Transverse colon (tissue), 4 donors: ENCODE measurements around the gene IFITM10. TPM values are rescaled to one million over a fixed set of nuclear protein-coding genes. Genes with fewer than 3 reads are reported as not detected.

Source experiments
- DNase-seq: peaks from one replicate; pipeline ENCODE4 v3.0.0-alpha.2; 2019
- H3K27ac ChIP-seq, 4 donors: fragments of 200-600 bp; sonication (generic); 2 replicates each; pipeline ENCODE4 v1.5.1; 2016 to 2018; ENCODE audit warnings: inconsistent platforms in 4 of 4
- H3K27me3 ChIP-seq: fragments of 200-600 bp; sonication (generic); 2 replicates; pipeline ENCODE4 v1.5.1; 2017; ENCODE audit warnings: inconsistent platforms
- H3K36me3 ChIP-seq, 4 donors: fragments of 200-600 bp; sonication (generic); 2 replicates each; pipeline ENCODE4 v1.5.1; 2017 to 2019; ENCODE audit warnings: inconsistent platforms in 4 of 4
- H3K4me1 ChIP-seq, 4 donors: fragments of 200-600 bp; sonication (generic); 2 replicates each; pipeline ENCODE4 v1.5.1; 2017 to 2020; ENCODE audit warnings: inconsistent platforms in 4 of 4
- H3K4me3 ChIP-seq, 4 donors: fragments of 200-600 bp; sonication (generic); 1 replicate in 1 of 4; 2 replicates in 3 of 4; pipeline versions ENCODE4 v1.5.1 to v1.6.1; 2017 to 2019; ENCODE audit warnings: inconsistent platforms in 4 of 4
- H3K9me3 ChIP-seq, 2 donors: fragments of 200-600 bp; sonication (generic); 2 replicates each; pipeline ENCODE4 v1.5.1; 2017 to 2019; ENCODE audit warnings: inconsistent platforms in 2 of 2
- EP300 ChIP-seq: sonication (generic); formaldehyde crosslinking; IDR thresholded peaks from one replicate; pipeline ENCODE4 v1.6.1; 2017; ENCODE audit warnings: antibody characterized with exemption, low read depth
- POLR2A ChIP-seq: fragments of 450-650 bp; IDR thresholded peaks from one replicate; pipeline ENCODE4 v1.6.1; 2016; ENCODE audit warnings: antibody characterized with exemption, mild to moderate bottlenecking, moderate library complexity
- POLR2AphosphoS5 ChIP-seq, 3 donors: sonication (generic); formaldehyde crosslinking; IDR thresholded peaks; one replicate each; pipeline ENCODE4 v1.6.1; 2016; ENCODE audit warnings: antibody characterized with exemption in 3 of 3
- WGBS, 2 donors: methylation state at CpG; one replicate each; pipeline ENCODE4 v1.1.5; 2018; ENCODE audit warnings: low coverage in 1 of 2; 5-methylcytosine and 5-hydroxymethylcytosine counted together
- in situ Hi-C, 4 donors: fragments of 200-750 bp; cut with MboI; loops; one replicate each; pipeline versions ENCODE4 v1.15.0 to v1.15.1; 2017; ENCODE audit warnings: low sequenced_read_pairs in 3 of 4, low pct_ligation_motif_present in 1 of 4, low pct_unique_long_range_greater_than_20kb in 1 of 4
- intact Hi-C: fragments of 100-400 bp; cut with DNase I; formaldehyde crosslinking; loops from one replicate; pipeline ENCODE4 v1.15.1; 2023; ENCODE audit warnings: low total_unique reads
- total RNA-seq, 4 donors: library from RNA; depleted of rRNA; stranded (reverse); fragments of >200 nt; gene quantifications; one replicate each; pipeline ENCODE4 v1.1.0, GENCODE V29; 2016
- TF ChIP-seq, protein P1 (sequence below), 5 experiments: fragments of 200-600 bp in 3 of 5; fragments of 450-650 bp in 2 of 5; sonication (generic) in 3 of 5; IDR thresholded peaks; 1 replicate in 2 of 5; 2 replicates in 3 of 5; pipeline ENCODE4 v1.5.1; 2016 to 2017; ENCODE audit warnings: antibody characterized with exemption in 5 of 5, inconsistent platforms in 3 of 5, mild to moderate bottlenecking in 2 of 5, moderate library complexity in 1 of 5

IFITM10 gene
- total RNA-seq, 4 donors from 2014 or later, result 0.68 to 13.5 (median 1.3) TPM

DNA sequence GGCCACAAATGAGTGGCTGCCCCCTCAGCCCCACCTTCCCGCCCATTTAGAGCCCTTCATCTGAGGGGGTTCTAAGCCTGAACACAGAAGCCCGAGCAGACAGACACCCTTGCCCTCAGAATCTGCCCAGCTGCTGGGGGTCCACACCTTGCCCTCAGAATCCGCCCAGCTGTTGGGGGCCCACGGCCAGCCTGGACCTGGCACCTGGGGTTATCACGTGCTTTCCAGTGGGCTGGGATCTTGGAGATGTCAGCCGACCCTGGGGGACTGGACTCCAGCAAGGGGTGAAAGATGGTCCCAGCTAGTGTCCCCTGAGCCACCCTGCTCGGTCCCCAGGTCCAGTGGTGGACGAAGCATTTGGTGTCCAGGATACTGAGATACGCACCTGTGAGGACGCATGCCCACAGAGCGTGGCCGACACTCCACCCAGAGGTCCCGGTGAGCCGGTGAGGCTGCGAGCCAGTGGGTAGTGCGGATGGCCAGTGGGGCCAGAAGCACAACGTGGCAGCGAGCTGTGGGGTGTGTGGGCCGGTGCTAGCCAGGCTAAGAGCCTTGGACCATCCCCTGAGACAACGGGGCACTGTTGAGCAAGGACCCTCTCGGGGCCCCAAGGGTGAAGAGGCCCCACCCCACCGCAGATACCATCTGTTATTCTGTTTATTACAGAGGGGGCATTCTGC, 16.5 kb upstream of the IFITM10 start:
- TF ChIP-seq POLR2AphosphoS5 (IDR thresholded peaks at IDR 0.05) (no peak), EP300 (no peak), POLR2A (no peak)
- TF ChIP-seq, protein P1, sequence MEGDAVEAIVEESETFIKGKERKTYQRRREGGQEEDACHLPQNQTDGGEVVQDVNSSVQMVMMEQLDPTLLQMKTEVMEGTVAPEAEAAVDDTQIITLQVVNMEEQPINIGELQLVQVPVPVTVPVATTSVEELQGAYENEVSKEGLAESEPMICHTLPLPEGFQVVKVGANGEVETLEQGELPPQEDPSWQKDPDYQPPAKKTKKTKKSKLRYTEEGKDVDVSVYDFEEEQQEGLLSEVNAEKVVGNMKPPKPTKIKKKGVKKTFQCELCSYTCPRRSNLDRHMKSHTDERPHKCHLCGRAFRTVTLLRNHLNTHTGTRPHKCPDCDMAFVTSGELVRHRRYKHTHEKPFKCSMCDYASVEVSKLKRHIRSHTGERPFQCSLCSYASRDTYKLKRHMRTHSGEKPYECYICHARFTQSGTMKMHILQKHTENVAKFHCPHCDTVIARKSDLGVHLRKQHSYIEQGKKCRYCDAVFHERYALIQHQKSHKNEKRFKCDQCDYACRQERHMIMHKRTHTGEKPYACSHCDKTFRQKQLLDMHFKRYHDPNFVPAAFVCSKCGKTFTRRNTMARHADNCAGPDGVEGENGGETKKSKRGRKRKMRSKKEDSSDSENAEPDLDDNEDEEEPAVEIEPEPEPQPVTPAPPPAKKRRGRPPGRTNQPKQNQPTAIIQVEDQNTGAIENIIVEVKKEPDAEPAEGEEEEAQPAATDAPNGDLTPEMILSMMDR (IDR thresholded peaks at IDR 0.05), result no peak
- 93% methylated on average over 16 of the region's 22 CpGs; no CpG with 5 or more reads in 1 of the 2 donors for WGBS, 2 donors
- Histone ChIP-seq H3K4me1 (peaks cover 14 to 28% (median 17%) of the 10 kb centered on the region in 4 donors), H3K9me3 (no peaks in the 10 kb centered on the region), H3K27ac (no peak overlapping the region), H3K36me3 (no peaks in the 10 kb centered on the region), H3K4me3 (no peak overlapping the region), H3K27me3 (no peaks in the 10 kb centered on the region)
- intact Hi-C loops, result no loop called here
- no peak for DNase-seq
- in situ Hi-C loops, result no loop called here

DNA sequence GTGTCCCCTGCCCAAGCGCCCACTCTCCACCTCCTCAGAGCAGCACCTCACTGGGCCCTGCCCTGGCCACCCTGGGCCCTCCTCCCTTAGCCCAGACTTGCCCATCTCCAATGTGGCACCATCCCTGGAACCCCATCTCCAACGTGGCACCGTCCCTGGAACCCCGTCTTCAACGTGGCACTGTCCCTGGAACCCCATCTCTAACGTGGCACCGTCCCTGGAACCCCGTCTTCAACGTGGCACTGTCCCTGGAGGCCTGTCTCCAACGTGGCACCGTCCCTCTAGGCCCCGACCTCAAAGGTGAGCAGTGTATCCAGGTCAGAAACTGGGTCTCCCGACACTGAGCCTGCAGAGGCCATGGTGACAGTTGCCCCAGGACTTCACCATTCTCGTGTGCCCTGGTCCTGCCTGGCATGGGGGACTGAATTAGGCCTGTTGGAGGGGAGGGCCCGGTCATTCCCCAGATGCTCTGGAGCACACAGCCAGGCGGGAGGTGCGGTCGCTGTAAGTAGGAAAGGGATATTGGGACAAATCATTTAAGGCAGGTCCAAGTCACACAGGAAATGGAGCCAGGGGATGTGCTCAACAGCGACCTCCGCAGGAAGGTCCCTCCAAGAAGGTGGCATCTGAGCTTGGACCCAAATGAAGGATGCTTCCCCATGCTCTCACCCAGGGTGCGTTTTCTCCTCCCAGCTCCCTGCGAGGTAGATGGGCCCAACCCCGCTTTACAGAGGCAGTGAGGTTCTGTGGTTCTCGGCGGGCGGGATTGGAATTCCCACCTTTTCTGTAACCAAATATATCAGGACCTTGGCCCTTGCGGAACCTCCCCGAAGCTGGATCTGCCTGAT, 15.7 kb upstream of the IFITM10 start:
- H3K27ac ChIP-seq, result no peak overlapping the region
- DNase-seq, result no peak
- H3K4me1 ChIP-seq, result peaks cover 22 to 36% (median 24%) of the 10 kb centered on the region in 4 donors
- H3K36me3 ChIP-seq, result no peaks in the 10 kb centered on the region
- intact Hi-C loops, result no loop called here
- WGBS, 2 donors, result 85 to 89% methylated on average over 4 to 28 of the region's 28 CpGs
- H3K9me3 ChIP-seq, result no peaks in the 10 kb centered on the region
- TF ChIP-seq, protein P1 (IDR thresholded peaks at IDR 0.05), result no peak
- TF ChIP-seq POLR2A (no peak), EP300 (no peak), POLR2AphosphoS5 (IDR thresholded peaks at IDR 0.05) (no peak)
- H3K27me3 ChIP-seq, result no peaks in the 10 kb centered on the region
- H3K4me3 ChIP-seq, result no peak overlapping the region
- in situ Hi-C loops, result no loop called here

DNA sequence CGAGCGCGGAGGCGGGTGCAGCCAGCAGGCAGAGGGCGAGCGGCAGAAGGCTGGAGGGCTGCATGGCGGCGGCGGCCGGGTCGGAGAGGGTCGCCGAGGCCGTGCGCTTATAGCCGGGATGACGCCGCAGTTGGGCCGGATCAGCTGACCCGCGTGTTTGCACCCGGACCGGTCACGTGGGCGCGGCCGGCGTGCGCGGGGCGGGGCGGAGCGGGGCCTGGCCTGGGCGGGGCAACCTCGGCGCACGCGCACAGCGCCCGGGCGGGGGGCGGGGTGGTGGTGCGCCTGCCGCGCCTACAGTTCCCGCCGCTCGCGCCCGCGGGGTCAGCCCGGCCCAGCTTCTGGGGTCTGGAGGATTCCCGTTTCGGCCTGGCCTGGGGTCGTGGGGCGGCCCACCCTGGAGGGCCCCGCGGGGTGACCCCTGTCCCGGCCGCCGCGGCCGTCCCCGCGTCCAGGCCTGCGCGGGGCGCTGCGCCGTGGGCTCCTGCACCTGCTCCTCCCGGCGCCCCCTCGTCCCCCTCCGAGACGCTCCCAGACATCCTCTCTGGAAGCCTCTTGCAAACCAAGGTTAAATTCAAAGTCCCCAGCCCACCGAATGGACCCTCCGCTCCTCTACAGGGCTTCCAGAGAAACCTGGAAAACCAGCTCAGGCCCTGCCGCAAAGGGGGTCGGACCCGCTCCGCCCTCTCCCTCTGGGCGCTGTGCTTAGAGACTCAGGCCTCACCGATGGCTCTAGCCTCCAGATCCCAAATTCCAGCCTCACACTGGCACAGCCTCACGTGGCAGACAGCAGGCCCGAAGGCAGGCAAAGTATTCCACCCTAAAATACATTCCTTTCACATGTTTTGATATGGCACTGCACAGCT, 13.6 kb upstream of the IFITM10 start, which contains the start of gene CTSD:
CTSD (minus strand) TSS at position 132 of the 866 bp plus-strand sequence; CDS start at position 64, 68 bp downstream.
- Histone ChIP-seq H3K27ac (peak within 1 kb of the TSS; percentile 83 to 96 (median 92)), H3K9me3 (no peaks in the 10 kb centered on the region), H3K4me3 (peak within 1 kb of the TSS; percentile 62 to 96 (median 93)), H3K36me3 (no peaks in the 10 kb centered on the region), H3K4me1 (peaks cover 25 to 49% (median 38%) of the 10 kb centered on the region in 4 donors), H3K27me3 (no peaks in the 10 kb centered on the region)
- in situ Hi-C loops (no loop called here), intact Hi-C loops (no loop called here)
- TF ChIP-seq EP300 (no peak), POLR2AphosphoS5 (IDR thresholded peaks at IDR 0.05) (peak; percentile 72 to 94 (median 90)), POLR2A (peak; percentile 78)
- TF ChIP-seq, protein P1 (IDR thresholded peaks at IDR 0.05), result no peak
- 5% methylated on average over 15 of the region's 85 CpGs; no CpG with 5 or more reads in 1 of the 2 donors for WGBS, 2 donors
- DNase-seq, result peak; percentile 93
